ENCODE measurements around the gene DECR2.

Gene DECR2

DNA sequence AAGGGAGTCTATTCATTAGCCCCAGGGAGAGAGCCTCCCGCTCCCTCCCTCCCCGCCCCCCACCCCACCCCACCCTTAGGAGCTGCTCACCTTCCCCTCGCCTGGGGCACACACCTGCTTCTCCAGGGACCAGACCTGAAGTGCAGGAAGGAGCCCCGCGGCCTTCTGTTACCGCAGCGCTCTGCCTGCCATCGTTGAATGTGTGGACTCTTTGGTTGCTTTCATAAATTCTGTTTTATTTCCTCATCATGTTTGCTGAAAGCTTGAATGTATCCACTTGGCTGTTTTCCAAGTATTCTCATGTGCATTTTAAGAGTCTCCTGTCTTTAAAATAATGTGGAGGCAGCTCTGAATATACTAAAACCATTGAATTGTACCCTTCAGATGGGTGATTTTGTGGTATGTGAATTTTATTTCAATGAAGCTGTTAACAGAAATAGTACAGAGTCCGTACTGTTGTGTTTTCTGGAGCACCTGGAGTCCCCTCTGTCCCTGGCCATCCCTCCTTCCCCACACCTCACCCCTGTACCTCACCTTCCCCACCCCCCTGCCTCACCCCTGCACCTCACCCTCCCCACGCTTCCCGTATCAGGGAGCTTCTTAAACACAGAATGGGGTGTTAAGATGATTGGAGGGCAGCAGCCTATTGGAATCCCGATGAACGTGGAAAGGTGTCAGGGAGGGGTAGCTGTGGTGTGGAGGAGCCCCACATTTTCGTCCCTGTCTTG lies 49.3 kb downstream of the DECR2 start:
- DNase-seq = no peak

DNA sequence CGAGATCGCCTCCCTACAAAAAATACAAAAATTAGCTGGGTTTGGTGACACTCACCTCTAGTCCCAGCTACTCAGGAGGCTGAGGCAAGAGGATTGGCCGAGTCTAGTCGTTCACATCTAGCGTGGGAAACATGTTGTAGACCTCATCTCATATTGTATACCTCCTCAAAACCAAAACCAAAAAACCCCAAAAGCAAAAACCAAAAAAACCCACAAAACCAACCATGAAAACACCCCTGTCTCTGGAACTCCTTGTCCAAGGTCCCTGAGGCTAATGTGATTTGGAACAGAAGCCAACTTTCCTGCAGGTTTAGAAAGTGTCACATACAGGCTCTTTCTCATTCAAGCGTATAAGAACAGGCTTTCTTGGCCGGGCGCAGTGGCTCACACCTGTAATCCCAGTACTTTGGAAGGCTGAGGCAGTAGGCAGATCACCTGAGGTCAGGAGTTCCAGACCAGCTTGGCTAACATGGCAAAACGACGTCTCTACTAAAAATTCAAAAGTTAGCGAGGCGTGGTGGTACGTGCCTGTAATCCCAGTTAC lies 52.8 kb downstream of the DECR2 start:
- no peak for DNase-seq

DNA sequence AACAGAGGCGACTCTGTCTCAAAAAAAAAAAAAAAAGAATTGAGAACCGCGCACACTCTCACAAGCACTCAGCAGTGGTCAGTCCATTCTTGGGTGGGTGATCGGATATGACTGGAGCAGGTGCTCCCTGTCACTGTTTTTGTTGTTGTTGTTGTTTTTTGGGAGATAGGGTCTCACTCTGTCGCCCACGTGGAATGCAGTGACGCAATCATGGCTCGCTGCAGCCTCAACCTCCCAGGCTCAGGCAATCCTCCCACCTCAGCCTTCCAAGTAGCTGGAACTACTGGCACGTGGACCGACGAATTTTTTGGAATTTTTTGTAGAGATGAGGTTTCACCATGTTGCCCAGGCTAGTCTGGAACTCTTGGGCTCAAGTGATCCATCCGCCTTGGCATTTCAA lies 53.8 kb downstream of the DECR2 start:
- DNase-seq = no peak

DNA sequence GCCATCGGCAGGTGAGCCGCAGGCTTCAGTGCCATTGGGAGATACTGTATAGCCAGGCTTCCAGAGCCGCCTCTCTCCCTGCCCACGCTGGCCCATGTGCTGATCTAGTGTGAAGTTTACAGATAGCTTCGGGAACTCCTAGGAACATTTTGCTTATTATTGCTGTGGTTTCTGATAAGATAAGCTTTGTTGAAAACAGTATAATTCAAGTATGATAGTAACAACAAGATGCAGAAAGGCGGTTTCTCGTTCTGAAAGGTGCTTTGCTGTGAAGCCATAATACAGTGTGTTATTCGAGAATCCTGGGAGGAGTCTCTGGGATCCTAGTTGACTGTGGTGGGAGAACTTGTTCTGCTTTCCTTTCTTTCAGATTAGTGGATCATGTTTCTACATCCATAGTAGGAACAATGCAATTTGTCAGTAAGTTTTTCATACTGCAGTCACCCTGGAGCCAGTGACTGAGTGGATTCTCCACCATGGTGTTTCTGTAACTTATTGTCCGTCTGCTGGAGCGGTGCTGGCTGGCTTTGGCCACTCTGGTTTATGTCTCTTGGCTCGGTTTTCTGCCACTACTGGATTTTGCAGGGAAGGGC lies 55.3 kb downstream of the DECR2 start:
- peak; percentile 17 for DNase-seq

DNA sequence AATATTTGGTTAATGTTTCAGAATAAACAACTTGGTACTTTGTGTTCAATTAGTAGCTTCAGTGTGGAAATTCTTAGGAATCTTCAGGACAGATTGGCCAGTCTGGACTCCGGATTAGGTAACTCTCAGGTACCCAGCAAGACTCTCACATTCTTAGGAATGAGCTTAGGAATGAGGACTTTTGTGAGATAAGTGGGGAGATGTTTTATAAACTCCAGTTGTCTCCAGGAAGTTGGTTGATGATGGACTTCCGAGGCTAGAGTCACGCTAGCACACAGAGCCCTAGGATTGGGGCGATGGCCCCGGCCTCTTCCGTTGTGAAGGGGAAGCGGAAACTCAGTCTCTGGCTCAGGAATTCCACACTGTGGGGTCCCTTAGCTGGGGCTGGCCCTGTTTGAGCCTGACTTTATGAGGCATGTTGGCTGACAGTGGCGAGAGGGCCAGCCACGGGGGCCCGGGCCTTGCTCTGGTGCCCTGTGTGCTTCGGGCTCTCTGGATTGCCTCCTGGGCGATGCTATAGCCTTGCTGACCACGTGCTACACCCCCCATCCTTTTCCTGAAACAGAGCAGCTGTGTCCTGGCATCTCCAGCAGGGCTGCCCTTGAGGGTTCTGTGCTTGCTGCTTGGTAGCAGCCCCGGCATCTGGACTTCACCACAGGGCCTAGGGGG lies 56.2 kb downstream of the DECR2 start:
- peak; percentile 11 for DNase-seq

DNA sequence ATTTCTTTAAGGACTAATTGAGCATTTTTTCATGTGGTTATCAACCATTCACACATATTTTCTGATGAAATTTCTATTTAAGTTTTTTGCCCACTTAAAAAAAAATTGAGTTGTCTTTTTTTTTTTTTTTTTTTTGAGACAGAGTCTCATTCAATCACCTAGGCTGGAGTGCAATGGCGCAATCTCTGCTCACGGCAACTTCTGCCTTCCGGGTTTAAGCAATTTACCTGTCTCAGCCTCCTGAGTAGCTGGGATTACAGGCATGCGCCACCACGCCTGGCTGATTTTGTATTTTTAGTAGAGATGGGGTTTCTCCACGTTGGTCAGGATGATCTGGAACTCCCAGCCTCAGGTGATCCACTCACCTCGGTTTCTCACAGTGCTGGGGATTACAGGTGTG lies 58.1 kb downstream of the DECR2 start:
- no peak for DNase-seq

DNA sequence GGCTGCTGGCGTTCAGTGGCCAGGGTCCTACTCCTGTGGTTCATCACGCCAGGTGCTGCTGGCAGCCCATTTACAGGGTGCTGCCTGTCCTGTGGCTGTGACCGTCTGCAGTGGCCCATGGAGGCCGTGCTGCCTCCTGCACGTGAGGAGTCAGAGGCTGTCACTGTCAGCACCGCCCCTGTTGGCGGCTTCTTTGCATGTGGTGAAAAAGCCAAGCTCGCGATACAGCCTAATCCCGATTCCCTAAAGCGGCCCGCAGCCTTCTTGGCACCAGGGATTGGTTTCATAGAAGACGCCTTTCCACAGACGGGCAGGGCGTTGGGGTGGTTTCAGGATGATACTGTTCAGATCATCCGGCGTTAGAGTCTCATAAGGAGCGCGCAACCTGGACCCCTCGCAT lies 59.1 kb downstream of the DECR2 start:
- no peak for DNase-seq
